Gastroesophageal sphincter (tissue), 3 donors: ENCODE results near the gene PDE1A.

Source experiments
- CTCF ChIP-seq, 4 experiments: fragments of 200-600 bp in 2 of 4; fragments of 450-650 bp in 2 of 4; sonication (generic) in 1 of 4; IDR thresholded peaks; one replicate each; pipeline ENCODE4 v1.5.1; 2017 to 2019; ENCODE audit warnings: antibody characterized with exemption in 4 of 4, mild to moderate bottlenecking in 2 of 4, moderate library complexity in 2 of 4
- EP300 ChIP-seq: sonication (generic); formaldehyde crosslinking; IDR thresholded peaks from one replicate; pipeline ENCODE4 v1.6.1; 2017; ENCODE audit warnings: antibody characterized with exemption, mild to moderate bottlenecking
- POLR2A ChIP-seq, 2 donors: fragments of 450-650 bp; IDR thresholded peaks; one replicate each; pipeline ENCODE4 v1.6.1; 2017; ENCODE audit warnings: antibody characterized with exemption in 2 of 2, mild to moderate bottlenecking in 2 of 2, moderate library complexity in 1 of 2
- POLR2AphosphoS5 ChIP-seq: sonication (generic); formaldehyde crosslinking; IDR thresholded peaks from one replicate; pipeline ENCODE4 v1.6.1; 2017; ENCODE audit warnings: antibody characterized with exemption

GRCh38 chr2:182173944-182174622 lies 252.8 kb downstream of the PDE1A start:
- TF ChIP-seq POLR2A (IDR thresholded peaks at IDR 0.05) = no peak
- TF ChIP-seq CTCF (IDR thresholded peaks at IDR 0.05) = no peak
- no peak for TF ChIP-seq EP300
- no peak for TF ChIP-seq POLR2AphosphoS5
